ENCODE results near the gene IFT81. TPM values are rescaled to one million over a fixed set of nuclear protein-coding genes. Genes with fewer than 3 reads are reported as not detected.

IFT81 gene
- total and polyA plus RNA-seq, 2 donors (not counting 1 experiment from before 2014, with no cell fraction given), result 0.43 to 6.8 TPM

GRCh38 chr12:110230655-110231054, 106.5 kb downstream of the IFT81 start:
- ChIA-PET POLR2A (no interaction called here), CTCF (no interaction called here)
- Histone ChIP-seq H3K9ac (ENCODE audit: low read length) (no peak overlapping the region), H3K9me3 (ENCODE audit: control extremely low read depth in 1 of 3, control insufficient read depth in 2 of 3, insufficient read depth in 1 of 3, low read length in 2 of 3) (no peaks in the 10 kb centered on the region), H2AFZ (ENCODE audit: insufficient read depth, low read depth, low read length, poor library complexity, severe bottlenecking) (no peak overlapping the region), H4K20me1 (ENCODE audit: control insufficient read depth, insufficient read depth, low read length, poor library complexity, severe bottlenecking) (no peaks in the 10 kb centered on the region), H3K27me3 (replicated peaks in 1 of 4; ENCODE audit: control extremely low read depth in 1 of 4, control insufficient read depth in 3 of 4, insufficient read depth in 4 of 4, low read length in 3 of 4) (no peaks in the 10 kb centered on the region), H3K4me2 (replicated peaks; ENCODE audit: low read depth, low read length, poor library complexity, severe bottlenecking) (no peak overlapping the region), H3K4me3 (ENCODE audit: control extremely low read depth in 1 of 5, extremely low read depth in 1 of 5, insufficient read depth in 1 of 5, low read depth in 2 of 5, low read length in 4 of 5) (no peak overlapping the region), H3K79me2 (ENCODE audit: control insufficient read depth, insufficient read depth, low read length) (no peaks in the 10 kb centered on the region), H3K36me3 (replicated peaks in 1 of 2; ENCODE audit: control extremely low read depth in 1 of 2, control insufficient read depth in 1 of 2, extremely low read depth in 1 of 2, insufficient read depth in 2 of 2, low read length in 1 of 2) (no peaks in the 10 kb centered on the region), H3K27ac (ENCODE audit: low read length in 2 of 2) (no peak overlapping the region), H3K4me1 (ENCODE audit: control insufficient read depth in 2 of 2, insufficient read depth in 2 of 2, low read length in 2 of 2) (no peaks in the 10 kb centered on the region)
- intact Hi-C loops (cut with micrococcal nuclease), result no loop called here
- ATAC-seq (ENCODE audit: low read depth), result no peak
- Mint-ChIP-seq H3K27ac (no peak overlapping the region), H3K4me3 (no peak overlapping the region), H3K27me3 (no peaks in the 10 kb centered on the region), H3K4me1 (peaks cover 3% of the 10 kb centered on the region), H3K9me3 (ENCODE audit: insufficient read depth) (no peaks in the 10 kb centered on the region)
- TF ChIP-seq CTCF (IDR thresholded peaks at IDR 0.05), result no peak
- TF ChIP-seq EZH2 (IDR thresholded peaks at IDR 0.05; ENCODE audit: borderline replicate concordance, insufficient read depth, low read depth, low read length, poor library complexity, severe bottlenecking), result no peak
- no CpG with 5 or more reads among the region's 1 CpG for WGBS (ENCODE audit: insufficient coverage)
- DNase-seq, result no peak

GRCh38 chr12:110233212-110233903, 109.2 kb downstream of the IFT81 start:
- no peak overlapping the region for H3K27ac ChIP-seq (ENCODE audit: low read length in 2 of 2)
- no peaks in the 10 kb centered on the region for H3K79me2 ChIP-seq (ENCODE audit: control insufficient read depth, insufficient read depth, low read length)
- H2AFZ ChIP-seq (ENCODE audit: insufficient read depth, low read depth, low read length, poor library complexity, severe bottlenecking), result no peak overlapping the region
- no peaks in the 10 kb centered on the region for H3K9me3 Mint-ChIP-seq (ENCODE audit: insufficient read depth)
- H3K36me3 ChIP-seq (replicated peaks in 1 of 2; ENCODE audit: control extremely low read depth in 1 of 2, control insufficient read depth in 1 of 2, extremely low read depth in 1 of 2, insufficient read depth in 2 of 2, low read length in 1 of 2), result no peaks in the 10 kb centered on the region
- intact Hi-C loops (cut with micrococcal nuclease), result no loop called here
- no peaks in the 10 kb centered on the region for H3K4me1 ChIP-seq (ENCODE audit: control insufficient read depth in 2 of 2, insufficient read depth in 2 of 2, low read length in 2 of 2)
- ChIA-PET POLR2A (no interaction called here), CTCF (no interaction called here)
- no peaks in the 10 kb centered on the region for H4K20me1 ChIP-seq (ENCODE audit: control insufficient read depth, insufficient read depth, low read length, poor library complexity, severe bottlenecking)
- H3K9ac ChIP-seq (ENCODE audit: low read length), result no peak overlapping the region
- H3K4me3 Mint-ChIP-seq, result no peak overlapping the region
- H3K4me2 ChIP-seq (replicated peaks; ENCODE audit: low read depth, low read length, poor library complexity, severe bottlenecking), result no peak overlapping the region
- WGBS (ENCODE audit: insufficient coverage), result 81% methylated on average over 2 of the region's 6 CpGs
- peaks cover 3% of the 10 kb centered on the region for H3K27me3 Mint-ChIP-seq
- H3K27ac Mint-ChIP-seq, result no peak overlapping the region
- peaks cover 3% of the 10 kb centered on the region for H3K4me1 Mint-ChIP-seq
- no peaks in the 10 kb centered on the region for H3K9me3 ChIP-seq (ENCODE audit: control extremely low read depth in 1 of 3, control insufficient read depth in 2 of 3, insufficient read depth in 1 of 3, low read length in 2 of 3)
- no peaks in the 10 kb centered on the region for H3K27me3 ChIP-seq (replicated peaks in 1 of 4; ENCODE audit: control extremely low read depth in 1 of 4, control insufficient read depth in 3 of 4, insufficient read depth in 4 of 4, low read length in 3 of 4)
- TF ChIP-seq CTCF (IDR thresholded peaks at IDR 0.05) (no peak), EZH2 (IDR thresholded peaks at IDR 0.05; ENCODE audit: borderline replicate concordance, insufficient read depth, low read depth, low read length, poor library complexity, severe bottlenecking) (no peak)
- no peak for ATAC-seq (ENCODE audit: low read depth)
- DNase-seq, result no peak
- H3K4me3 ChIP-seq (ENCODE audit: control extremely low read depth in 1 of 5, extremely low read depth in 1 of 5, insufficient read depth in 1 of 5, low read depth in 2 of 5, low read length in 4 of 5), result no peak overlapping the region

Measured in B cell (primary cell).